K562 (cell line): Measurements from ENCODE around the gene ERLEC1. TPM values are rescaled to one million over a fixed set of nuclear protein-coding genes. Genes with fewer than 3 reads are reported as not detected.
A peak's percentile ranks its signal among the peaks of the same experiment; 100 is the strongest.

Source experiments
- CAMTA2 ChIP-seq: fragments of 250-450 bp; sonication (Bioruptor Pico); conservative IDR thresholded peaks from 2 replicates; pipeline ENCODE4 v1.5.1; 2022
- FOXP4 ChIP-seq: sonication (generic); formaldehyde crosslinking; IDR thresholded peaks from 2 replicates; pipeline ENCODE4 v1.8.0; 2022; ENCODE audit warnings: mild to moderate bottlenecking, missing genetic modification reagents, borderline replicate concordance
- HCFC1 ChIP-seq: IDR thresholded peaks from 2 replicates; pipeline ENCODE4 v1.6.1; 2012; ENCODE audit warnings: low read depth, low read length, improper control_type of control experiment
- L3MBTL2 ChIP-seq: fragments of 450-650 bp; IDR thresholded peaks from 2 replicates; pipeline ENCODE4 v1.6.1; 2016; ENCODE audit warnings: mild to moderate bottlenecking, moderate library complexity
- MAZ ChIP-seq, 2 experiments: fragments of 450-650 bp in 1 of 2; sonication (generic) in 1 of 2; formaldehyde crosslinking; IDR thresholded peaks in 1 of 2; conservative IDR thresholded peaks in 1 of 2; 2 replicates each; pipeline versions ENCODE4 v1.4.0 to v1.5.0; 2020; ENCODE audit warnings: mild to moderate bottlenecking in 1 of 2, missing genetic modification reagents in 1 of 2
- TCF7 ChIP-seq: sonication (generic); IDR thresholded peaks from 2 replicates; pipeline ENCODE4 v1.6.1; 2016; ENCODE audit warnings: antibody characterized with exemption, borderline replicate concordance
- ZBTB1 ChIP-seq: sonication (generic); formaldehyde crosslinking; IDR thresholded peaks from 2 replicates; pipeline ENCODE4 v1.8.1; 2023; ENCODE audit warnings: missing genetic modification reagents, low read depth, mild to moderate bottlenecking, borderline replicate concordance
- ZBTB40 ChIP-seq, 2 experiments: fragments of 450-650 bp in 1 of 2; sonication (generic) in 1 of 2; formaldehyde crosslinking in 1 of 2; IDR thresholded peaks; 2 replicates each; pipeline versions ENCODE4 v1.7.1 to v1.9.0; 2016 to 2022; ENCODE audit warnings: inconsistent platforms in 1 of 2, mild to moderate bottlenecking in 1 of 2, missing genetic modification reagents in 1 of 2
- ZNF639 ChIP-seq, 2 experiments: fragments of 200-800 bp in 1 of 2; sonication (Bioruptor generic) in 1 of 2; sonication (generic) in 1 of 2; formaldehyde crosslinking in 1 of 2; IDR thresholded peaks in 1 of 2; conservative IDR thresholded peaks in 1 of 2; 2 replicates each; pipeline versions ENCODE4 v1.5.0 to v1.6.1; 2016 to 2020; ENCODE audit warnings: missing compliant biosample characterization in 1 of 2, missing genetic modification characterization in 1 of 2, missing genetic modification reagents in 1 of 2
- polyA plus RNA-seq, 8 experiments: library from polyadenylated mRNA; depleted of rRNA in 4 of 8; stranded (reverse) in 5 of 8; unstranded in 3 of 8; fragments of >200 nt; fragmentation: Nextera tagmentation in 2 of 8; fragmentation: Illumina TruSeq in 1 of 8; extraction: Ambion mirVana in 2 of 8; extraction: Trizol in 1 of 8; gene quantifications; 2 replicates each; pipeline versions ENCODE4 v1.2.1 to v1.2.3, GENCODE V29; 2011 to 2014; ENCODE audit warnings: inconsistent platforms in 1 of 8, missing spikeins in 1 of 8
- total RNA-seq, 7 experiments: library from RNA; depleted of rRNA in 6 of 7; stranded (reverse); fragments of >200 nt in 6 of 7; fragmentation: Illumina TruSeq in 2 of 7; extraction: Trizol in 2 of 7; gene quantifications; 2 replicates each; pipeline versions ENCODE4 v1.2.1 to v1.2.3, GENCODE V29; 2011 to 2021; ENCODE audit warnings: low replicate concordance in 1 of 7

Gene ERLEC1
- total and polyA plus RNA-seq, 9 of the 15 experiments (the other 6 are each of a cell fraction or from before 2014, with no cell fraction given): 12.0 to 41.6 (median 30.6) TPM

- TF ChIP-seq ZNF639 (CRISPR knock-in tag; conservative IDR thresholded peaks at IDR 0.05 in 1 of 2, IDR thresholded peaks at IDR 0.05 in 1 of 2) (peak in 1 of 2 experiments; percentile 69; a peak in 2 of 4 replicates), MAZ (CRISPR knock-in tag; conservative IDR thresholded peaks at IDR 0.05 in 1 of 2, IDR thresholded peaks at IDR 0.05 in 1 of 2) (peak; percentile 90 to 97), FOXP4 (CRISPR knock-in tag) (0 out of 2 replicates have a peak, but pooled peaks have one; percentile 56), CAMTA2 (CRISPR knock-in tag) (0 out of 2 replicates have a peak, but pooled peaks have one; percentile 54), ZBTB1 (0 out of 2 replicates have a peak, but pooled peaks have one; percentile 29), TCF7 (no peak), HCFC1 (peak; percentile 79), L3MBTL2 (peak; percentile 53; the same call in 1 of the 2 replicates), ZBTB40 (IDR thresholded peaks at IDR 0.05) (peak; percentile 98), ZBTB40 (CRISPR knock-in tag; IDR thresholded peaks at IDR 0.05) (no peak)
Measured at GRCh38 chr2:53786705-53787613, at the start of gene ERLEC1, which contains the start of gene ASB3 (continued).
